ENCODE results near the gene CCDC28A. TPM values are rescaled to one million over a fixed set of nuclear protein-coding genes. Genes with fewer than 3 reads are reported as not detected.

Gene CCDC28A
- total RNA-seq, 4 donors from 2014 or later: 20.5 to 33.3 (median 24.3) TPM

DNA sequence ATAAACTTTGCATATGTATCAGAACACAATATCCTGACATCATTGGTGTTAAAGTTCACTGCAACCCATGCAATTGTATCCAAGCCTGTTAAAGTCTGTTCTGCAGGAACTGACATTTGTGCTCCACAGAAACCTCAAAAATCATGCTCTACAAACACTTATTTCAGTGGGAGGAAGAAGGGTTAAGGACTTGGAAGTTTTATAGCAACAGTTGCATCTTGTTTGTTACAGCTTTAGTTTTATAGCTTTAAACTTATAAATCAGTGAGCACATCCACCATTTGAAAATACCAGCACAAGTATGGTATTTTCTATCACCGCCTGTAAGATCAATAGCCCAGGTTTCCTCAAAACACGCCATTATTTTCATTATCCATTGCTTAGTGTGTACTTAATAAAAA, 23.2 kb downstream of the CCDC28A start:
- DNase-seq: no peak
- Histone ChIP-seq H3K27ac (no peak overlapping the region), H3K36me3 (no peaks in the 10 kb centered on the region), H3K4me3 (no peak overlapping the region), H3K4me1 (no peaks in the 10 kb centered on the region), H3K9me3 (no peaks in the 10 kb centered on the region), H3K27me3 (no peaks in the 10 kb centered on the region)
- no peak for TF ChIP-seq POLR2A (IDR thresholded peaks at IDR 0.05)
- TF ChIP-seq, protein P1, sequence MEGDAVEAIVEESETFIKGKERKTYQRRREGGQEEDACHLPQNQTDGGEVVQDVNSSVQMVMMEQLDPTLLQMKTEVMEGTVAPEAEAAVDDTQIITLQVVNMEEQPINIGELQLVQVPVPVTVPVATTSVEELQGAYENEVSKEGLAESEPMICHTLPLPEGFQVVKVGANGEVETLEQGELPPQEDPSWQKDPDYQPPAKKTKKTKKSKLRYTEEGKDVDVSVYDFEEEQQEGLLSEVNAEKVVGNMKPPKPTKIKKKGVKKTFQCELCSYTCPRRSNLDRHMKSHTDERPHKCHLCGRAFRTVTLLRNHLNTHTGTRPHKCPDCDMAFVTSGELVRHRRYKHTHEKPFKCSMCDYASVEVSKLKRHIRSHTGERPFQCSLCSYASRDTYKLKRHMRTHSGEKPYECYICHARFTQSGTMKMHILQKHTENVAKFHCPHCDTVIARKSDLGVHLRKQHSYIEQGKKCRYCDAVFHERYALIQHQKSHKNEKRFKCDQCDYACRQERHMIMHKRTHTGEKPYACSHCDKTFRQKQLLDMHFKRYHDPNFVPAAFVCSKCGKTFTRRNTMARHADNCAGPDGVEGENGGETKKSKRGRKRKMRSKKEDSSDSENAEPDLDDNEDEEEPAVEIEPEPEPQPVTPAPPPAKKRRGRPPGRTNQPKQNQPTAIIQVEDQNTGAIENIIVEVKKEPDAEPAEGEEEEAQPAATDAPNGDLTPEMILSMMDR (IDR thresholded peaks at IDR 0.05): no peak

DNA sequence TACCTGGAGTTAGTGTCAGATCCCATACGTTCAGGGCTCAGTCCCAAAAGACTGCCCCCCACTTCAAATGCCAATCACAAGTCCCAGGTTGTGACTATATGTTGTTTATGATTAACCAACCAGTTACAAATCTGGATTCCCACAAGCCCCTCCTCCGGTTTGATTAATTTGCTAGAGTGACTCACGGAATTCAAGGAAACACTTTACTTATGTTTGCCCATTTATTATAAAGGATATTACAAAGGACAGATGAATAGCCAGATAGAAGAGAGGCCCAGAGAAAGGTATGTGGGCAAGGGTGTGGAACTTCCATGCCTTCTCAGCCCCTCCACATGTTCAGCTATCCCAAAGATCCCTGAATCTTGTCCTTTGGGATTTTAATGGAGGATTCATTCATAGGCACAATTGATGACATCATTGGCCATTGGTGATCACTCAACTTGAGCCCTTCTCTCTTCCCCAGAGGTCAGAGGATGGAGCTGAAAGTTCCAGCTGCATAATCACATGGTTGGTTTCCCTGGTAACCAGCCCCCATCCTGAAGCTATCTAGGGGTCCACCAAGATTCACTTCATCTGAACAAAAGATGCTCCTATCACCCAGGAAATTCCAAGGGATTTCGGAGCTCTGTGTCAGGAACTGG, 24.4 kb downstream of the CCDC28A start:
- DNase-seq: no peak
- Histone ChIP-seq H3K27me3 (no peaks in the 10 kb centered on the region), H3K36me3 (no peaks in the 10 kb centered on the region), H3K4me3 (no peak overlapping the region), H3K9me3 (no peaks in the 10 kb centered on the region), H3K27ac (no peak overlapping the region), H3K4me1 (no peaks in the 10 kb centered on the region)
- TF ChIP-seq POLR2A (IDR thresholded peaks at IDR 0.05): no peak

- TF ChIP-seq POLR2A (IDR thresholded peaks at IDR 0.05): no peak
- H3K4me3 ChIP-seq: no peak overlapping the region
- no peaks in the 10 kb centered on the region for H3K4me1 ChIP-seq
- no peaks in the 10 kb centered on the region for H3K36me3 ChIP-seq
- no peaks in the 10 kb centered on the region for H3K9me3 ChIP-seq
- no peak for DNase-seq
- no peak overlapping the region for H3K27ac ChIP-seq
- no peaks in the 10 kb centered on the region for H3K27me3 ChIP-seq
These were observed 27.0 kb downstream of the CCDC28A start for GRCh38 chr6:138800377-138801150.

DNA sequence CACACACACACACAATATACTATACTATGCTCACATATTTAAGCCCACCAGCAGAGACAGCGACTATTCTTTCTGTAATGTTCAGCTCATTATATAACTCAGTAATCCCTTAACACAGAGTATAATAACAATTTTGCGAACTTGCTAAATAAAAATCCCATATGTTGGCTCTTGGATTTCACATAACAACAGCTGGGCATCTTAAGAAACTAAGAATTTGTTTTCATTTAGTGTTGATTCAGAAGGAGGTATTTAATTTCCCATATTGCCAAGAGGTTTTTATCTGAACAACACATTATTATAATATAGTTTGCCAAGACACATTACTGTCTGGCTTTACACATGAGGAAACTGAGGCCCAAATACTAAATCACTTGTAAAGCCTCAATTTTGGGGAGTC, 29.8 kb downstream of the CCDC28A start:
- Histone ChIP-seq H3K4me1 (no peaks in the 10 kb centered on the region), H3K27ac (peak overlapping the region in 1 of 4 donors; percentile 28)
- TF ChIP-seq POLR2A (IDR thresholded peaks at IDR 0.05): no peak
- TF ChIP-seq, protein P1 (IDR thresholded peaks at IDR 0.05): no peak

DNA sequence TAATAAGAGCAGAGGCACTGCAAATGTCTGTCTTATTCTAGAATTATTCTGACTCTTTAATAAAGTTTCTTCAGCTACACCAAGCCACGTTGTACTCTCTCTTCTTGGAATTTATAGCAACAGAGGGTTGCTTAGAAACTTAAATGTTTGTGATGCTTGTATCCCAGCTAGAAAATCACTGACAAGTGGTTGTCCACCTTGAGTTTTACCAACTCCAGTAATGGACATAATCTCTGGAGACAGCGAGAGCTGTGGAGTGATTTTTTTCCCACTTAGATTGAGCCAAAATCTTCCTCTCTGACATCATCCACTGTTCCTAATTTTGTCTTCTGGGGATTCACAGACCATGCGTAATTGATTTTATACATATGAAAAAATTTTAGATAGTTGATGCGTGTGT, 30.3 kb downstream of the CCDC28A start:
- Histone ChIP-seq H3K27ac (peak overlapping the region in 1 of 4 donors; percentile 28), H3K4me3 (no peak overlapping the region), H3K4me1 (no peaks in the 10 kb centered on the region), H3K36me3 (no peaks in the 10 kb centered on the region), H3K27me3 (no peaks in the 10 kb centered on the region), H3K9me3 (no peaks in the 10 kb centered on the region)
- DNase-seq: no peak
- TF ChIP-seq, protein P1 (IDR thresholded peaks at IDR 0.05): no peak
- TF ChIP-seq POLR2A (IDR thresholded peaks at IDR 0.05): no peak

More for the DNA sequence above, 29.8 kb downstream of the CCDC28A start:
- Histone ChIP-seq H3K9me3 (no peaks in the 10 kb centered on the region), H3K36me3 (no peaks in the 10 kb centered on the region), H3K27me3 (no peaks in the 10 kb centered on the region), H3K4me3 (no peak overlapping the region)
- DNase-seq: no peak

DNA sequence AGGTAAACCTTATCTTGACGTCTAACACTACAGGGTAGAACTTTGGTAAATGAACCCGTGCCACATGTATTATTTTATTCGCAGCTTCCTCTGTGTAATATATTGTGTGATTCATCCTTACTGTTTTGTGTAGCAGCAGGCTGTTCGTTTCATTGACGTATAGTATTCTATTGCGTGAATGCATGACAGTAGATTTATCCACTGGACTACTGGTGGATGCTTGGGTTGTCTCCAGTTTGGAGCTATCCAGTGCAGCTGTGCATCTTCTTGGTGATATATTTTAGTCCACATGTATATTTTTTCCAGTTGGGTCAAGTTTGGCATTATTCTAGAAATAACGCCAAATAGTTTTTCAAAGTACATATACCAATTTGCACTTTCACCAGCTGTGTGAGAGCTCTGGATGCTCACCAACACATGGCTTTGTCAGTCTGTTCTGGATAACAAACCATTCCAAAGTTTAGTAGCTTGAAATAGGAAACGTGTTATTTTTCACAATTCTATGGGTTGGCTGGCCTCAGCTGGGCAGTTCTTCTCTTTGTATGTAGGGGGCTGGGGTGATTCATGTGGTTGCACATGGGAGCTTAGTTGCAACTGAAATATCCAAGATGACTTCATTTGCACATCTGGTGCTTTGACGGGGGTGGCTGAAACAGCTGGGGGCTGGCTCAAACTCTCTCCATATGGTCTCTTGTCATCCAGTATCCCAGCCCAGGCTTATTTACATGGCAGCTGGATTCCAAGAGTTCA, 31.6 kb downstream of the CCDC28A start:
- Histone ChIP-seq H3K27ac (no peak overlapping the region), H3K4me3 (no peak overlapping the region), H3K9me3 (no peaks in the 10 kb centered on the region), H3K4me1 (no peaks in the 10 kb centered on the region), H3K27me3 (no peaks in the 10 kb centered on the region), H3K36me3 (no peaks in the 10 kb centered on the region)
- TF ChIP-seq, protein P1 (IDR thresholded peaks at IDR 0.05): no peak
- no peak for DNase-seq
